Epithelial cell of esophagus (primary cell): ENCODE measurements around the gene ATP1B2.

ENCODE experiments used
- DNase-seq: peaks from one replicate; pipeline ENCODE4 v3.0.0; 2010; ENCODE audit warnings: low read depth
- H3K4me3 ChIP-seq: 2 replicates; pipeline ENCODE4 v1.5.1; 2011; ENCODE audit warnings: mild to moderate bottlenecking, low read length, control low read depth
- CTCF ChIP-seq: IDR thresholded peaks from 2 replicates; pipeline ENCODE4 v1.5.1; 2011; ENCODE audit warnings: low read depth, mild to moderate bottlenecking, low read length, control low read depth, inconsistent platforms; ENCODE audit not compliant: insufficient read depth; ENCODE audit errors: missing control alignments

Gene ATP1B2

GRCh38 chr17:7685533-7686221 is 35.0 kb downstream of the ATP1B2 start:
- DNase-seq: peak; percentile 96
- H3K4me3 ChIP-seq: peak overlapping the region; percentile 96
- no peak for TF ChIP-seq CTCF

- H3K4me3 ChIP-seq: peak overlapping the region; percentile 96
- DNase-seq: peak; percentile 84
- no peak for TF ChIP-seq CTCF
Observed at GRCh38 chr17:7686222-7687071, 35.7 kb downstream of the ATP1B2 start.

- no peak for TF ChIP-seq CTCF
- DNase-seq: peak; percentile 93
- H3K4me3 ChIP-seq: peak within 1 kb of the TSS; percentile 96
Observed at GRCh38 chr17:7687072-7687907, 36.6 kb downstream of the ATP1B2 start, which contains the start of gene TP53. TP53 (minus strand) TSS chr17:7687490; CDS start chr17:7676594, 10,896 bp downstream.

- H3K4me3 ChIP-seq: peak within 1 kb of the TSS; percentile 96
- DNase-seq: peak; percentile 99
- TF ChIP-seq CTCF: peak; percentile 96
Observed at GRCh38 chr17:7687908-7688807, 37.4 kb downstream of the ATP1B2 start, which contains the start of gene WRAP53. WRAP53 (plus strand) TSS chr17:7688477; CDS start chr17:7688649, 172 bp downstream.

GRCh38 chr17:7688808-7689316 is 38.1 kb downstream of the ATP1B2 start:
- no peak for TF ChIP-seq CTCF
- peak overlapping the region; percentile 96 for H3K4me3 ChIP-seq
- no peak for DNase-seq

GRCh38 chr17:7695586-7695985 is 44.9 kb downstream of the ATP1B2 start:
- no peak for TF ChIP-seq CTCF
- DNase-seq: no peak
- H3K4me3 ChIP-seq: no peak overlapping the region
